Muscle layer of duodenum (tissue), 2 donors: ENCODE data around the gene ORC3.
A peak's percentile ranks its signal among the peaks of the same experiment; 100 is the strongest.
"Not testable (repeated sequence)": the region's sequence is repeated elsewhere in the genome, so short reads cannot be mapped to it uniquely, and the experiment has no call there.

Experiments
- H3K27ac ChIP-seq: one replicate; pipeline ENCODE4 v1.7.0; 2013; ENCODE audit warnings: mild to moderate bottlenecking, low read length
- H3K27me3 ChIP-seq: one replicate; pipeline ENCODE4 v1.7.0; 2013; ENCODE audit warnings: low read depth, mild to moderate bottlenecking, control low read depth, low read length
- H3K36me3 ChIP-seq, 2 donors: one replicate each; pipeline ENCODE4 v1.7.0; 2013; ENCODE audit warnings: low read length in 2 of 2, control low read depth in 1 of 2, mild to moderate bottlenecking in 1 of 2; ENCODE audit not compliant: insufficient read depth in 2 of 2, control insufficient read depth in 1 of 2
- H3K4me1 ChIP-seq, 2 donors: one replicate each; pipeline ENCODE4 v1.7.0; 2013; ENCODE audit warnings: low read length in 2 of 2, mild to moderate bottlenecking in 2 of 2, control low read depth in 1 of 2, moderate library complexity in 1 of 2; ENCODE audit not compliant: insufficient read depth in 2 of 2, control insufficient read depth in 1 of 2
- H3K4me3 ChIP-seq, 2 donors: one replicate each; pipeline ENCODE4 v1.7.0; 2013; ENCODE audit warnings: low read length in 2 of 2, low read depth in 1 of 2, mild to moderate bottlenecking in 1 of 2
- H3K9me3 ChIP-seq, 2 donors: one replicate each; pipeline ENCODE4 v1.7.0; 2013; ENCODE audit warnings: low read length in 2 of 2, control low read depth in 1 of 2, mild to moderate bottlenecking in 1 of 2; ENCODE audit not compliant: control insufficient read depth in 1 of 2
- donor health status: healthy.

The ORC3 gene

DNA sequence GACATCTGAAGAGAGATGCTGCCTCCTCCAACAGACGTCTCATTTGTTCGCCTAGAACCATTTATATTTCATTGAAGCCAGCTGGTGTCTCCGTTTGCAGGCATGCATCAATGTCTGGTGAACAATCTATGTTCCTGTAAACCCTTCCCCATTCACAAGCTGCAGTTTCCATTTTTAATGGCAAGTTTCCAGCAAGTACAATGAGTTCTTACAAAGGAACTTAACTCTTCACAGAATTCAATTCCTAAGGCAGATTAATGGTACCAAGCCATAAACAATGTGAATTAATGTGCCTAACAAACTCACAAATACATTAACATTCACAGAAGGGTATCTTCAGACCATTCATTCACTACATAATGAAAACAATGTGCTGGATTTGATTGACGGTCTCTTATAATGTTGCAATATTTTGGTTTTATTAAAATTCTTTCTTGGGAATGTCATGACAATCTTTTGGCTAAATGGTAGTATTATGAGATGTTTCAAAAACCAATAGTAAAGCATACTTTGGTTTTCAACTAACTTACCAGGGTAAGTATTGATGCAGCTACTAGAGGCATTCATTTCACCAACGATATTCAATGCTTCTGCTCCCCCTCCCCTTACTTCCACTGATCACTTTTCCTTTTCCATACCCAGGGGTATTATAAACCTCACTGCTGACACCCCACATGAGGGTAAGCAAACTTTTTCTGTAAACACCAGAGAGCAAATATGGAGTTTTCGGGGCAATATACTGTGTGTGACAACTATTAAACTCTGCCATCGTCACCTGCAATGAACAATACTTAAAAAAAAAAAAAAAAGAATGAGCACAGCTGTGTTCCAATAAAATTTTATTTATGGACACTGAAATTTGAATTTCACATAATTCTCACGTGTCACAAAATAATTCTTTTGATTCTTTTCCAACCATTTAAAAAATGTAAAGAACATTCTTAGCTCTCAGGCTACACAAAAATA is 107.9 kb downstream of the ORC3 start:
- Histone ChIP-seq H3K4me3 (peak overlapping the region; percentile 85 to 99), H3K27me3 (no peaks in the 10 kb centered on the region), H3K27ac (peak overlapping the region; percentile 99), H3K36me3 (peaks cover 0 to 16% of the 10 kb centered on the region in 2 donors), H3K4me1 (peaks cover 23 to 44% of the 10 kb centered on the region in 2 donors), H3K9me3 (no peaks in the 10 kb centered on the region)

DNA sequence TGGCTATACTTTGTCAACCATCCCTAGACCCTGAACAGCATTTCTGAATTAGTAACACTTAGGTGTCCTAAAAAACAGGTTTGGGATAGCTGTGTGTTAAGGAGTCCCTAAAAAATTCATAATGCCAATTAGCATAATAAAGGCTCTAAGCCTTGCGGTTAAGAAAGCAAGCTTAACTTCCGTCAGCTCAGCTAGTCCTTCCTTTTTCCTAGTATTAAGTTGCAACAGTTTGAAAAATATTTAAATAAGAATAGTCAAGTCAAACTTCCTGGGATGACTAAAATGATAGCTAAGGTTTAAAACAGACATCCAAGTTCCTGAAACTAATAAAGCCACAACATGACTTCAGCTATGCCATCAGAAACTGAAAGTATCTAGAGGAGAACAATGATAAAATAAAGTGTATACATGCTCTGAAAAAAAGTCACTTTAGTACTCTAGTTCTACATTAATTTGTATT is 108.6 kb downstream of the ORC3 start:
- Histone ChIP-seq H3K36me3 (peaks cover 0 to 16% of the 10 kb centered on the region in 2 donors), H3K27ac (peak overlapping the region; percentile 99), H3K9me3 (no peaks in the 10 kb centered on the region), H3K4me3 (peak overlapping the region; percentile 85 to 99), H3K27me3 (no peaks in the 10 kb centered on the region), H3K4me1 (peaks cover 23 to 39% of the 10 kb centered on the region in 2 donors)

DNA sequence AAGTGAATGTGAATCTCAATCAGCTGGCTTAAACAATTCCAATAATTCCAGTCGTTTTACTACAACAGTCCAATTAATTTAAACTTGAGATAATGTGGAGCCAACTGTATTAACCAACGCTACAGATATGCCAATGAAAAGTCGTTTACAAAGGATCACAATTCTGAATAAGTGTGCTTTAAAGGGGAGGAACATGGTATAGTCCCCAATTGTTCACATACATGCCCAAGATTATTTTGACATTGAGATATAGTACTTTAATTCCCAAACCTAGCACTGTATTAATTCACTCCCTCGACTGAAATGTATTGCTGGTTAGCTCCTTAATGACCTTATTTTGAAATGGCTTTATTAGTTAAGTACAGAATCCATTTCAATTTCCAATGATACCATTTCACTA is 109.6 kb downstream of the ORC3 start:
- Histone ChIP-seq H3K9me3 (no peaks in the 10 kb centered on the region), H3K4me3 (peak overlapping the region; percentile 85 to 99), H3K27ac (peak overlapping the region; percentile 99), H3K27me3 (no peaks in the 10 kb centered on the region), H3K4me1 (peaks cover 14 to 31% of the 10 kb centered on the region in 2 donors), H3K36me3 (peaks cover 0 to 16% of the 10 kb centered on the region in 2 donors)

DNA sequence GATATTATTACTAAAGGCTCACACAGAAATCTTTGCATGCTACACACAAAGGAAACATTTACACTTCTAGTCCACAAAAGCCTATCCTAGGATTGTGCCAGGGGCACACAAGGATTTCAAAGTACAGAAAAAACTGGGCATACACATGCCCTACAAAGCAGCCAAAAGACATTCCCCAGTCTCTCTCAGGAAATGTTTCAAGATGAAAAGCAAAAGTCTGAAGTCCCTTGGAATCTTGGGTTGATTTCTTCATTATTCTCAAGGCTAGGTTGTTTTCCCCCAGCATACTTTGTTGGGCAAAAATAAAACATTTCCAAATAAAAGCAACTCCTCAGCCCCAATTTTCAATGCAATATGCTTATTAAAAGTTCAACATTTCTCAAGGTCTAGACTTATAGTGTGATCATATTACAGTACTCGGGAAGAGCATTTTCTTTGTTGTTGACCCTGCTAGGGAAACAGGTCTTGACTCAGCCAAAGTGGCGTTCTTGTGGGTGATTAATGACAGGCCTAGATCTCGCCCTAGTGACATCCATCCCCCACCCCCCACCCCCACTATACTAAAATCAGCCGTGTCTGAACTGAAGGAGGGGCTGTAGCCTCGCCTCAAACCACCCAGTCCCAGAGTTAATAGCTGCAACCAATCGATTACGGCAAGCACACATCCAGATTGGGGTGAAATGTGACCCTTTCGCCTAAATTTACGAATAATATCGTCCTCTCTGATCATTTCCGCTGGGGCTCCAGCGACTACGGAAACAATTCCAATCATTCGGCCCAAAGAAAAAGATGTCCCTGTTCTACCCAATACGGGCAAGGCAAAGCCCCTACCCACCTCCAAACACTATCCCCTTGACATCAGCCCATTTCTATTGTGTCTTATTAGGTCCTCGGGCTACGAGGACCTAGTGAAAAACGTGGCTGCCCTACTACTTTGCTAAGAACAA is 110.7 kb downstream of the ORC3 start:
- Histone ChIP-seq H3K4me3 (peak overlapping the region; percentile 85 to 99), H3K27ac (peak overlapping the region; percentile 99), H3K4me1 (peaks cover 9 to 21% of the 10 kb centered on the region in 2 donors), H3K36me3 (peaks cover 0 to 16% of the 10 kb centered on the region in 2 donors), H3K27me3 (no peaks in the 10 kb centered on the region), H3K9me3 (no peaks in the 10 kb centered on the region)

DNA sequence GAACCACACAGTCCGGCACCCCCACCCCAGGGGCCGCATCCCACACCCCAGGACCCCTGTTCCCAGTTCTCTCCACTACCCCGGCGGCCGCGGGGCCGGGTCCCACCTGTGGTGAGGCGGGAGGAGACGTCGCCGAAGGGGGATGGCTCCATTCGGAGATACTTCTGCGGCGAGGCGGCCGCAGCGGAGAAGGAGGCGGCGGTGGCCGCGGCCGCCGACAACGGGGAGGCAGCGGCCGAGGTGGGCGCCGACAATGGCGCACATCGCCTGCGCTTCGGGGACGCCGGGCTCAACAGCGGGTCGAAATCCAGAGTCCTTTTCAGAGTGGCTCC is 111.4 kb downstream of the ORC3 start:
- H3K4me1 ChIP-seq = peaks cover 9 to 16% of the 10 kb centered on the region in 2 donors
- H3K36me3 ChIP-seq = peaks cover 0 to 16% of the 10 kb centered on the region in 2 donors
- no peaks in the 10 kb centered on the region for H3K9me3 ChIP-seq
- no peaks in the 10 kb centered on the region for H3K27me3 ChIP-seq
- H3K4me3 ChIP-seq = peak overlapping the region; percentile 85 to 99
- peak overlapping the region; percentile 99 for H3K27ac ChIP-seq

DNA sequence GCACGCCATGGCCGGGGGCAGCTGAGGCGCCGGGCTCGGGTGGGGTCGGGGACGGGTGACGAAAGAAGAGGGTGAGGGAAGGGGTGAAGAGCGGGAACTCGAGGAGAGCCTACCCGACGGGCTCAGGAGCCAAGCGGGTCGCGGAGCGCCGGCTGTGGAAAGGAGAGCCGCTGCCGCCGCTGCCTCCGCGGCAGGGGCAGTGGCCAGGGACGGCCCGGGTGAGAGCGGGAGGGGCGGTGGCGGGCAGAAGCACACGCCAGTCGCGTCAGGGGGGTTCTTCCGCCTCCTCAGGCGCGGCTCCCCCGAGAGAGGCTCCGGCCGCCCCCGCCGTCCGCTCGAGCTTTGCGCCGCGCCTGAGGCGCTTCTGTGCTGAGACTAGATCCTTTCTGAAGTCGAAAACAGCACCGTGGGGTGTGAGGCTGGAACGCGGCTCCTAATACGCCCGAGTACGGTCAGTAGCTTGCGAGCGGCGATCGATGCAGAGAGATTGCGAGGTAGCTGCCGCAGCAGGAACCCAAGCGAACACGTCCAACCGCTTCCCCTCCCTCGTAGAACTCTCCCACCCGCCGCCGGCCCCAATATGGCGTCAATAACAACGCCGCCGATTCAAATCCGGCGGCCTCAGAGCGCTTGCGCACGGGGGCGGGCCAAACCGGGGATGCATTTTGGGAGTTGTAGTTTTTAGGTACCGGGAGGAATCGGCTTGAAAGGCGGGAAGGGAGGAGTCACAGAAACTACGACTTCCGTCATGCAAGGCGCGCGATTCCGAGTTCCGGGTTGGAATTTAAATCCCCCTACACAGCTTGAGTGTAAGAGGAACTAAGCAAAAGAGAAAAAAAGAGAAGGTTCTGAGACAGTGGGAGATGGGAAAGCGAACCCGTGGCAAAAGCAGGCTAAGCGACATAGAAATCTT is 112.0 kb downstream of the ORC3 start, which contains the start of gene AKIRIN2:
Gene AKIRIN2 (minus strand): TSS at position 558 of the 913 bp plus-strand sequence. CDS start 549 bp downstream, at position 9.
- peak within 1 kb of the TSS; percentile 99 for H3K27ac ChIP-seq
- H3K4me3 ChIP-seq = peak within 1 kb of the TSS; percentile 85 to 99
- no peaks in the 10 kb centered on the region for H3K27me3 ChIP-seq
- no peaks in the 10 kb centered on the region for H3K9me3 ChIP-seq
- peaks cover 9 to 15% of the 10 kb centered on the region in 2 donors for H3K4me1 ChIP-seq
- H3K36me3 ChIP-seq = peaks cover 0 to 16% of the 10 kb centered on the region in 2 donors

DNA sequence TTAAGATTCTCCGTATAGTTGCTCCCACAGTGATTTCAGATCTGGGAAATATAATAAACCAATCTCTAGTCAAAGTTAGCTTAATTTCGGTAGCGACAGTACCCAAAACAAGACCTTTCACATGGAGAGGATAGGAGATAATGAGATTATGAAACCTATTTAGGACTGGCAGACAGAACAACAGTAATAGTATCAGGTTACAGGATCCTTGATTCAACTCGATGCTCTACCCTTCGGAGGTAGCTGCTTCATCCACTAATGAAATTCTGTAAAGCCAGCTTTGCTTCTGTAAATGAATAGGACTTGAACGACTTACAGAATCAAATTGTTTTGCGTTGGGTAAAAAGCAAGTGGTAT is 112.6 kb downstream of the ORC3 start:
- Histone ChIP-seq H3K36me3 (peaks cover 0 to 16% of the 10 kb centered on the region in 2 donors), H3K4me1 (peaks cover 9% of the 10 kb centered on the region in 2 donors), H3K27me3 (no peaks in the 10 kb centered on the region), H3K27ac (peak overlapping the region; percentile 82), H3K4me3 (peak overlapping the region; percentile 85 to 99), H3K9me3 (no peaks in the 10 kb centered on the region)

DNA sequence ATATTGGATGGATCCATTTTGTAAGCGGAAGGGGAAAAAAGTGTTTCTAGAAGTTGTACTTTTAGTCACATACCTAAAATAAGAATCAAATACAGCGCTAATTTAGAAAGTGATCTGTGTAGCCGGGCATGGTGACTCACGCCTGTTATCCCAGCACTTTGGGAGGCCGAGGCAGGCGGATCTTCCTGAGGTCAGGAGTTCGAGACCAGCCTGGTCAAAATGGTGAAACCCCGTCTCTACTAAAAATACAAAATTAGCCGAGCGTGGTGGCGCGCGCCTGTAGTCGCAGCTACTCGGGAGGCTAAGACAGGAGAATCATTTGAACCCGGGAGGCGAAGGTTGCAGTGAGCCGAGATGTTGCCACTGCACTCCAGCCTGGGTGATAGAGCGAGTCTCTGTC is 113.1 kb downstream of the ORC3 start:
- Histone ChIP-seq H3K36me3 (peaks cover 0 to 16% of the 10 kb centered on the region in 2 donors), H3K27ac (peak overlapping the region; percentile 82), H3K4me3 (peak overlapping the region; percentile 85 to 99)
- not testable (repeated sequence) for H3K4me1 ChIP-seq, H3K9me3 ChIP-seq, H3K27me3 ChIP-seq

DNA sequence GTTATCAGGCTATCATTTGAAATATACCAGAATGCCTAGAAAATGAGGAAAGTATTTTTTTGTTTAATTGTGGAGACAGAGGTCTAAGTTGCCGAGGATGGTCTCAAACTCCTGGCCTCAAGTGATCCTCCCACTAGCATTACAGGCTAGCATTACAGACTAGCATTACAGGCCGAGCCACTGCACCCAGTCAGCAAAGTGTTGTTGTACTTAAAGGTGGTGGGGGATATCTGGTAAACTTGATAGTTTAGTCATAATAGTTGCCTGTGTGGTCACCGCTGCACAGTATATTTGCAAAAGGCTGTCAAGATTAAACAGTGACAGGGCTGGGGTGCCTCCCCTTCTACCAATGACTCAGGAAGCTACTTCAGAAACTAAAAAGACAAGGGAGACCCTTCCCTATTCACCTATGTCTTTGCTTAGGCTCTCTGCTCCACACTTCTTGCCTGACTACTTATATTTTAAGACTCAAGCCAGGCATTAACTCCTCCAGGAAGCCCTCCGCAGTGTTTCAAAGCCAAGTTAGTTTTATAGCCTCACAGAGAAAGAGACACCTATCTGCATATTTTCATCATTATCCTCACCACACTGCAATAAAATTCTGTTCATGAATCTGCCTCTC is 115.2 kb downstream of the ORC3 start:
- no peak overlapping the region for H3K27ac ChIP-seq
- H3K9me3 ChIP-seq = no peaks in the 10 kb centered on the region

More for the DNA sequence above, 115.2 kb downstream of the ORC3 start:
- H3K4me3 ChIP-seq = no peak overlapping the region
- H3K36me3 ChIP-seq = peaks cover 0 to 16% of the 10 kb centered on the region in 2 donors
- H3K4me1 ChIP-seq = no peaks in the 10 kb centered on the region
- H3K27me3 ChIP-seq = no peaks in the 10 kb centered on the region
